Measurements from ENCODE around the gene PIK3R6. TPM values are rescaled to one million over a fixed set of nuclear protein-coding genes. Genes with fewer than 3 reads are reported as not detected.

Gene PIK3R6
- total RNA-seq, 1 experiment from 2014 or later, result not detected

GRCh38 chr17:8884336-8884990, 17.0 kb upstream of the PIK3R6 start:
- H3K4me1 ChIP-seq (ENCODE audit: insufficient read depth, low read length), result no peaks in the 10 kb centered on the region
- no peak overlapping the region for H2AFZ ChIP-seq (ENCODE audit: low read length)
- no peak overlapping the region for H4K91ac ChIP-seq (ENCODE audit: insufficient read length, low read depth, low read length)
- H3K27me3 Mint-ChIP-seq (ENCODE audit: low read depth), result no peaks in the 10 kb centered on the region; the same call in none of the 2 replicates
- no peaks in the 10 kb centered on the region for H3K9me3 ChIP-seq (ENCODE audit: control insufficient read depth, low read depth, low read length)
- no peaks in the 10 kb centered on the region for H3K79me2 ChIP-seq (ENCODE audit: insufficient read depth, low read length)
- H2AK5ac ChIP-seq (ENCODE audit: insufficient read length, low read length), result no peak overlapping the region
- no peak overlapping the region for H2BK15ac ChIP-seq (ENCODE audit: low read depth, low read length)
- peak; percentile 39 for DNase-seq
- H2BK5ac ChIP-seq (ENCODE audit: insufficient read length, low read length), result no peak overlapping the region
- H3K9ac ChIP-seq (ENCODE audit: extremely low read depth, insufficient read length, low read length), result no peak overlapping the region
- H3K27ac Mint-ChIP-seq, result peak overlapping the region in 2 of 3 experiments; percentile 35 to 72; a peak in 3 of 7 replicates
- H3K4me1 Mint-ChIP-seq, result peaks cover 2 to 8% of the 10 kb centered on the region in 2 experiments; a peak in 3 of 4 replicates
- H4K5ac ChIP-seq (ENCODE audit: insufficient read length, low read depth, low read length), result no peak overlapping the region
- H4K20me1 ChIP-seq (ENCODE audit: control insufficient read depth, insufficient read depth, insufficient read length), result no peaks in the 10 kb centered on the region
- H3K27me3 ChIP-seq (ENCODE audit: insufficient read depth, low read length), result no peaks in the 10 kb centered on the region
- no peak overlapping the region for H2BK20ac ChIP-seq (ENCODE audit: low read depth, low read length, poor library complexity, severe bottlenecking)
- H3K79me1 ChIP-seq (ENCODE audit: insufficient read depth, low read depth, low read length, poor library complexity, severe bottlenecking), result no peaks in the 10 kb centered on the region
- no peak overlapping the region for H2BK120ac ChIP-seq (ENCODE audit: low read depth, low read length, poor library complexity, severe bottlenecking)
- no CpG with 5 or more reads among the region's 16 CpGs for WGBS (ENCODE audit: extremely low coverage, insufficient read length, low lambda C conversion rate)
- no peak overlapping the region for H3K4ac ChIP-seq (ENCODE audit: low read depth, low read length)
- no peak overlapping the region for H2BK12ac ChIP-seq (ENCODE audit: insufficient read length, low read depth, low read length)
- H3K4me2 ChIP-seq (ENCODE audit: insufficient read depth, insufficient read length, low read length), result no peak overlapping the region
- no peak overlapping the region for H3K56ac ChIP-seq (ENCODE audit: insufficient read length, low read depth, low read length)
- H3K36me3 Mint-ChIP-seq (ENCODE audit: insufficient read depth in 1 of 3, low read depth in 3 of 3), result no peaks in the 10 kb centered on the region; a peak in 1 of 7 replicates
- no peaks in the 10 kb centered on the region for H3K23me2 ChIP-seq (ENCODE audit: insufficient read length, low read depth, low read length, poor library complexity, severe bottlenecking)
- no peak overlapping the region for H3K14ac ChIP-seq (ENCODE audit: insufficient read depth, low read length)
- H3K18ac ChIP-seq (ENCODE audit: insufficient read length, low read depth, low read length), result no peak overlapping the region
- no peaks in the 10 kb centered on the region; a peak in 1 of 5 replicates for H3K9me3 Mint-ChIP-seq
- H3K27ac ChIP-seq (ENCODE audit: insufficient read length, low read depth, low read length), result no peak overlapping the region
- no peak overlapping the region for H3K23ac ChIP-seq (ENCODE audit: insufficient read length, low read depth, low read length)
- no peak overlapping the region for H4K8ac ChIP-seq (replicated peaks; ENCODE audit: insufficient read length, low read depth, low read length)
- H3T11ph ChIP-seq (ENCODE audit: low read length), result no peak overlapping the region
- H3K4me3 Mint-ChIP-seq, result no peak overlapping the region
- TF ChIP-seq CTCF (conservative IDR thresholded peaks at IDR 0.05), result no peak
